Mesothelial cell of epicardium (in vitro differentiated cells): ENCODE measurements around the gene SYS1. TPM values are rescaled to one million over a fixed set of nuclear protein-coding genes. Genes with fewer than 3 reads are reported as not detected.

Experiments used
- DNase-seq, 2 experiments: peaks; one replicate each; pipeline ENCODE4 v3.0.0; 2021; ENCODE audit warnings: low spot score in 2 of 2; ENCODE audit not compliant: unreplicated experiment in 2 of 2
- H3K27ac Mint-ChIP-seq: 2 replicates; pipeline ENCODE4 v1.8.0; 2021; ENCODE audit warnings: mixed read lengths
- H3K27me3 Mint-ChIP-seq: 2 replicates; pipeline ENCODE4 v1.8.0; 2021; ENCODE audit warnings: low read depth, mixed read lengths
- H3K36me3 Mint-ChIP-seq: 2 replicates; pipeline ENCODE4 v1.8.0; 2021; ENCODE audit warnings: mixed read lengths
- H3K4me1 Mint-ChIP-seq: 2 replicates; pipeline ENCODE4 v1.8.0; 2021; ENCODE audit warnings: mixed read lengths
- H3K4me3 Mint-ChIP-seq: 2 replicates; pipeline ENCODE4 v1.8.0; 2021; ENCODE audit warnings: mild to moderate bottlenecking, moderate library complexity, mixed read lengths
- H3K9me3 Mint-ChIP-seq: 2 replicates; pipeline ENCODE4 v1.8.0; 2021; ENCODE audit warnings: mixed read lengths
- CTCF ChIP-seq: fragments of 200-600 bp; sonication (generic); IDR thresholded peaks from one replicate; pipeline ENCODE4 v1.5.0; 2021; ENCODE audit warnings: antibody characterized with exemption; ENCODE audit not compliant: unreplicated experiment
- total RNA-seq: library from RNA; stranded (reverse); gene quantifications from 3 replicates; pipeline ENCODE4 v1.2.1, GENCODE V29; 2021

SYS1 gene
- total RNA-seq, 1 donor from 2014 or later: 27.2 TPM

DNA sequence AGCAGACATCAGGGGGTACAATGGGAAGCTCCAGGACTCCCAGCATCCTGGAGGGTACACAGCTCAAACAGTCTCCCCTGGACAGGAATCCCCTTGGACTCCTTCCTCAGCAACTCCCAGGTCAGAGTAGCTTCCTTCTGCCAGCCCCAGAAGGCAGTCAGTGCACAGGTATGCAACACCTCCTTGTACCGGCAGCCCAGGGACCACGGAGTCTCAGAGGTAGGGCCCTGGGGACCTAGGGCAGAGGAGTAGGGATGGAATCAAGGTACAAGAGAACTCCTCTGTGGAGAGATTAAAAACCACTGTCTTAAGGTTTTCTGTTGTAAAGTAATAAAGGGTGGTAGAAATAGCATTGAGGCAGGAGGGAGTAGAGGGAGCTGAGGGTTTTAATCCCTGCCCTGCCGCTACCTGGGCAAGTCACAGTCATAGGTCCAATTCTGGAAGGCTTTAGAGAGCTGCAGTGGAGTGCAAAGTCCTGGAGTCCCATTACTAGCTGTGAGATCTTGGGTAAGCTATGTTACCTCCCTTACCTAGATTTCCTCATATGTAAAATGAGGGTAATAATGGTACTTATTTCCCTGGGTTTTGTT, 7.7 kb downstream of the SYS1 start:
- TF ChIP-seq CTCF: no peak
- no peaks in the 10 kb centered on the region for H3K9me3 Mint-ChIP-seq
- H3K36me3 Mint-ChIP-seq: peaks cover 18% of the 10 kb centered on the region
- H3K27ac Mint-ChIP-seq: no peak overlapping the region
- no peak overlapping the region for H3K4me3 Mint-ChIP-seq
- H3K27me3 Mint-ChIP-seq: no peaks in the 10 kb centered on the region
- DNase-seq: no peak
- H3K4me1 Mint-ChIP-seq: peaks cover 2% of the 10 kb centered on the region

DNA sequence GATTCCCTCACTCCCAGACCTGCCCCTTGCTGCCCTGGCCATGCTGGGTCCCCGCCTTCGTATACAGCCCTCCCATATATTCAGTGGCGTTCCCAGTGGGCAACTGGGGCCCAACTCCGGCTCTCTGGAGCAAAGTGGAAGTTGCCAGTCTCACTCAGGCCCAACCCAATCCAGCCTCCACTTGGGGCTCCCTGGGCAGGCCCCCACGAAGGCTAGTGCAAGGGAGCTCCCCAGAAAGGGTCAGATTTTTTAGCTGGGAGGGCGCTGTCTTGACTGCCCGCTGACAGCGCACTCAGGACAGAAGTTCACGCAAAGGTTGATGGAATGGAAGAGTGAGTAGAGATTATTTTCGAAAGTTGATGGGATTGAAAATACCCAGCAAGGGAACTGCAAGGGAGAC, 9.3 kb downstream of the SYS1 start:
- H3K4me1 Mint-ChIP-seq: peaks cover 2% of the 10 kb centered on the region
- no peak for DNase-seq
- peak overlapping the region; percentile 31 for H3K4me3 Mint-ChIP-seq
- no peak overlapping the region for H3K27ac Mint-ChIP-seq
- no peaks in the 10 kb centered on the region for H3K9me3 Mint-ChIP-seq
- H3K27me3 Mint-ChIP-seq: no peaks in the 10 kb centered on the region
- H3K36me3 Mint-ChIP-seq: peaks cover 9% of the 10 kb centered on the region
- no peak for TF ChIP-seq CTCF

DNA sequence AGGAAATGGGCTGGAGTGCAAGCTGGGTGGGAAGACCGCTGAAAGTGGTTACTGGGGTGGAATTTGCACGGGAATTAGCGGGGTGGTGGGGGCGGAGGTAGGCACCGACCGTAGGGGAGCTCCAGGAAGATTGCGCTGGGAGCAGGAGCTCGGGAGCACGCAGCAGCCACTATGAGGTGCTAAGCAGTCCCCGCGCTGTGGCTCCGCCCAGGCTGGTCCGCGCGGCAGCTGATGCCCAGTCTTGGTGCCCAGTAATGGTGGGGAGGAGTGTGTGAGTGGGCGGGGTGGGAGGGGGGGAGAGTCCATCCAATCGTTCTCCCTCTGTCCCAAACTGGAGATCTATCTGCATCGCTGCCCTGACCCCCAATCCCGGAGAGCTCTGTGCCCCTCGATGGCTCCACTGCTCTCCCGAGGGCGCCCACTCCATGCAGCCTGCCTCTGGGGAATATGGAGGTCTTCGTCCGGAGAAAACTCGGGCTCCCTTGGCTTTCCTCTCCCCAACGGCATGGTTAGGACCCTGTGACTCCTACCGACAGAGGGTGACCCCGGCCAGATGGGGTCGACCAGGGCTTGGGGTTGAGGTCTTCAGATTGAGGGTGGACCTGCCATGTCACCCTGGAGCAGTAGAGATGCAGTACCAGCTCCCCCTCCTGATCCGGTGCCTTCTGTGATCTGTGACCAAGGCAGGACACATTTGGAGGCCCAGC, 9.8 kb downstream of the SYS1 start:
- H3K27me3 Mint-ChIP-seq: no peaks in the 10 kb centered on the region
- H3K4me3 Mint-ChIP-seq: peak overlapping the region; percentile 83
- no peaks in the 10 kb centered on the region for H3K9me3 Mint-ChIP-seq
- DNase-seq: no peak
- peaks cover 2% of the 10 kb centered on the region for H3K4me1 Mint-ChIP-seq
- no peak for TF ChIP-seq CTCF
- H3K27ac Mint-ChIP-seq: no peak overlapping the region
- peaks cover 5% of the 10 kb centered on the region for H3K36me3 Mint-ChIP-seq

DNA sequence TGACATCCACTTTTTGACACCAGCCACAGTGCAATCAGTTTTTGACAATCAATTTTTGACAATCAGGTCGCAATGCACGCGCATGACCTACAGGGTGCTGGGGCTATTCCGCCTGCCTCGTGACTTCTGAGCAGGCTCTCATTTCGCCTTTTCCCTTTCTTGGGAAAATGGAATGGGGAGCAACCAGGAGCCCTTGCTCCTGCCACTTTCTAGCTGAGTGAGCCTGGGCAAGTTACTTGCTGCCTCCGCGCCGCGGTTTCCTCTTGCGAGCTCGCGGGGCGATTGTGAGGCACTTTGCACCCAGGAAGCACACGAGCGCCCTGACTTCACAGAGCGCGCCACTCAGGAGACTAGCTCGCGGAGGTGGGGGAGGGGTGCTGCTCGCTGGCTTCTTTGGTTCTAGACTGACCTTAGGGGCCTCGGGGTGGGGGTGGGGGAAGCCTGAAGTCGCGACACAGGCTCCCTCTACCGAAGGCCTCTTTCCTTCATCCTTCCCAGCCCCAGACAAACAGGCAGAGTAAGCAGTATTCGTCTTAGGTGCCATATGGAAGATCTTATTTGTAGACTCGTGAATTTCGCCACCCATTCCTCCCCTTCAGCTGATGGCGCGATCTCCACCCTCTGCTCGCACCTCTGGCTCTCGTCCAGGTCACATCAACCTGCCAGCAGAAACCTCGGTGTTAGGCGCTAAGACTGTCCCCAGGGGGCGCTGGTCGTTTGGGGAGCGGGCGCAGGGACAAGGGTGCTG, 10.6 kb downstream of the SYS1 start:
- Mint-ChIP-seq H3K27me3 (no peaks in the 10 kb centered on the region), H3K4me3 (peak overlapping the region; percentile 83), H3K9me3 (no peaks in the 10 kb centered on the region), H3K4me1 (peaks cover 2% of the 10 kb centered on the region), H3K36me3 (peaks cover 2% of the 10 kb centered on the region), H3K27ac (peak overlapping the region; percentile 68)
- peak; percentile 78 for TF ChIP-seq CTCF
- DNase-seq: peak; percentile 74 to 89

DNA sequence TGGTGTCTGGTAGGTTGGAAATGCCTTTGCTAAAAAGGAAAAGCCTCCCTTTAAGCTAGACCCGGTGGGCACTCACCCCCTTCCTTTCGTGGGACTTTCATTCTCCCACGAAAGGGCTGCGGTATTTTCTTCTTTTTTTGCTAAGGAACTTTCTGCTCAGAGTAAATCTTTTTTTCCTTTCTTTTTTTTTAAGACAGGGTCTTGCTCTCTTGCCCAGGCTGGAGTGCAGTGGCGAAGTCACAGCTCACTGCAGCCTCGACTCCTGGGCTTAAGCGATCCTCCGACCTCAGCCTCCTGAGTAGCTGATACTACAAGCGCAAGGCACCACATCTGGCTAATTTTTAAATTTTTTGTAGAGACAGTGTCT, 11.1 kb downstream of the SYS1 start:
- DNase-seq: no peak
- peak overlapping the region; percentile 83 for H3K4me3 Mint-ChIP-seq
- H3K36me3 Mint-ChIP-seq: no peaks in the 10 kb centered on the region
- peaks cover 2% of the 10 kb centered on the region for H3K4me1 Mint-ChIP-seq
- no peaks in the 10 kb centered on the region for H3K27me3 Mint-ChIP-seq
- H3K9me3 Mint-ChIP-seq: no peaks in the 10 kb centered on the region
- H3K27ac Mint-ChIP-seq: no peak overlapping the region
- TF ChIP-seq CTCF: no peak
